IMR-90 (cell line): ENCODE results near the gene EFNA5. TPM values are rescaled to one million over a fixed set of nuclear protein-coding genes. Genes with fewer than 3 reads are reported as not detected.

Experiments used
- polyA plus RNA-seq, 3 experiments: library from polyadenylated mRNA; depleted of rRNA; stranded (reverse); fragments of >200 nt; gene quantifications; 2 replicates each; pipeline ENCODE4 v1.2.3, GENCODE V29; 2012; ENCODE audit warnings: low replicate concordance in 1 of 3
- total RNA-seq: library from RNA; depleted of rRNA; stranded (reverse); fragments of >200 nt; gene quantifications from 2 replicates; pipeline ENCODE4 v1.2.3, GENCODE V29; 2012
- TF ChIP-seq, protein P1 (sequence below): conservative IDR thresholded peaks from 2 replicates; pipeline ENCODE4 v1.5.1; 2012; ENCODE audit warnings: mild to moderate bottlenecking, low read depth, low read length, improper control_type of control experiment

Gene EFNA5
- total and polyA plus RNA-seq, 2 of the 4 experiments (the other 2 are of a cell fraction), result 1.5 to 1.6 TPM

DNA sequence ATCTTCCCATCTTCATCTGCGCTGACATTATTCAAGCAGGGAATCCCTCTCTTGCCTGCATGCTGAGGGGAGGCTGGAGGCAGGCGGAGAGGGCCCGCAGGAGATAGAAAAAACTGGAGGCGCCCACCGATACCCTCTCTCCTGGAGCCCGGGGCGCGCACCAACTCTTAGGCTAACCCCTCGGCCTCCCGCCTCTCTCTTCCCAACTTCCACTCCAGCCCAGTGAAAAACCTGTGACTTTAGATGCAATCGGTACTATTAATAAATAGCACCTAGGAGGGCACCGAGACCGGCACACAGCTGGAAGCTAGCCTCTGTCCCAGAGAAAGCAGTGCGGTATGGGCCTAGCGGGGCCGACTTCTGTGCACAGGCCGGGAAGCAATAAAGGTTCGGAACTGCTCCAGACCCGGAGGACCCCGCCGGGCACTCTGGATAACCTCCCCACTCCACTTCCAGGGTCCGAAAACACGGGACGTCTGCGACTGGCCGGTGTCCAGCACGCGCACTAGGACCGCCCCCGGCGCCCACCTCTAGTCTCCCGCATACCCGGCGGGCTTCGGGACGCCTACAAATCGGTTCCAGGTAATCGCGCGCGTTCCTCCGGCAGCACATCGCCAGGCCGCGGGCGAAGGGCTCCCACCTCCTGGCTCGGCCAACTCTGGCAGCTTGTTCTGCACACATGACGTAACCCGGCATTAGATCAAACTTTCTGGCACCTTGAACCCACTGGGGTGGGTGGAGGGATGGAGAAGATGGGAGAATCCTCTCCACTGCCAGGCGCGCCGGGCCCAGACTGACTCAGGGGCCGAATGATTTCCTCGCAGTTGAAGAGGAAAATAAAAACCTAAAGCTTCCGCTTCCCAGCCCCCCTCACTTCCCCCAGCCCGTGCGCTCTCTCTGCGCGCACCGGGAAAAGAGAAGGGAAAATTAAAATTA is 1.4 kb downstream of the EFNA5 start (continued):
- TF ChIP-seq, protein P1, sequence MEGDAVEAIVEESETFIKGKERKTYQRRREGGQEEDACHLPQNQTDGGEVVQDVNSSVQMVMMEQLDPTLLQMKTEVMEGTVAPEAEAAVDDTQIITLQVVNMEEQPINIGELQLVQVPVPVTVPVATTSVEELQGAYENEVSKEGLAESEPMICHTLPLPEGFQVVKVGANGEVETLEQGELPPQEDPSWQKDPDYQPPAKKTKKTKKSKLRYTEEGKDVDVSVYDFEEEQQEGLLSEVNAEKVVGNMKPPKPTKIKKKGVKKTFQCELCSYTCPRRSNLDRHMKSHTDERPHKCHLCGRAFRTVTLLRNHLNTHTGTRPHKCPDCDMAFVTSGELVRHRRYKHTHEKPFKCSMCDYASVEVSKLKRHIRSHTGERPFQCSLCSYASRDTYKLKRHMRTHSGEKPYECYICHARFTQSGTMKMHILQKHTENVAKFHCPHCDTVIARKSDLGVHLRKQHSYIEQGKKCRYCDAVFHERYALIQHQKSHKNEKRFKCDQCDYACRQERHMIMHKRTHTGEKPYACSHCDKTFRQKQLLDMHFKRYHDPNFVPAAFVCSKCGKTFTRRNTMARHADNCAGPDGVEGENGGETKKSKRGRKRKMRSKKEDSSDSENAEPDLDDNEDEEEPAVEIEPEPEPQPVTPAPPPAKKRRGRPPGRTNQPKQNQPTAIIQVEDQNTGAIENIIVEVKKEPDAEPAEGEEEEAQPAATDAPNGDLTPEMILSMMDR, result no peak
